Activated CD8-positive, alpha-beta T cell treated with anti-CD3 and anti-CD28 coated beads for 36 hours (primary cell): Measurements from ENCODE around the gene PDS5A. TPM values are rescaled to one million over a fixed set of nuclear protein-coding genes. Genes with fewer than 3 reads are reported as not detected.
A peak's percentile ranks its signal among the peaks of the same experiment; 100 is the strongest.

ENCODE experiments used
- ATAC-seq: fragments of 200-7000 bp; cut with Tn5 transposase; one replicate; pipeline ENCODE4 v1.10.0; 2021; ENCODE audit warnings: mild to moderate bottlenecking, moderate library complexity
- CTCF ChIA-PET: fragments of 350-600 bp; sonication (Branson Sonifier 250); formaldehyde crosslinking; loops from one replicate; lab custom pipeline; 2021; ENCODE audit warnings: antibody characterized with exemption; lab: Charles Lee
- POLR2A ChIA-PET: fragments of 350-600 bp; sonication (Branson Sonifier 250); formaldehyde crosslinking; loops from one replicate; lab custom pipeline; 2021; ENCODE audit warnings: antibody characterized with exemption; lab: Charles Lee
- DNase-seq: peaks from one replicate; pipeline ENCODE4 v3.0.0-alpha.2; 2020
- H3K27ac Mint-ChIP-seq: one replicate; pipeline ENCODE4 v1.8.0; 2021; ENCODE audit warnings: mild to moderate bottlenecking, mixed read lengths
- H3K27me3 Mint-ChIP-seq: one replicate; pipeline ENCODE4 v1.8.0; 2021; ENCODE audit warnings: mixed read lengths
- H3K36me3 Mint-ChIP-seq: one replicate; pipeline ENCODE4 v1.8.0; 2021; ENCODE audit warnings: low read depth, mixed read lengths
- H3K4me1 Mint-ChIP-seq: one replicate; pipeline ENCODE4 v1.8.0; 2021; ENCODE audit warnings: low read depth, mixed read lengths
- H3K4me3 Mint-ChIP-seq: one replicate; pipeline ENCODE4 v1.8.0; 2021; ENCODE audit warnings: mild to moderate bottlenecking, moderate library complexity, mixed read lengths
- H3K9me3 Mint-ChIP-seq: one replicate; pipeline ENCODE4 v1.8.0; 2021; ENCODE audit warnings: mixed read lengths
- intact Hi-C: fragments of 100-400 bp; cut with micrococcal nuclease; formaldehyde crosslinking; loops from one replicate; pipeline ENCODE4 v1.10.0; 2022
- total RNA-seq, 2 experiments: library from RNA; stranded (reverse); gene quantifications; one replicate each; pipeline ENCODE4 v1.2.3, GENCODE V29; 2021
- TF ChIP-seq, protein P1 (sequence below): fragments of 200-600 bp; IDR thresholded peaks from one replicate; pipeline ENCODE4 v1.8.0; 2022; ENCODE audit warnings: antibody characterized with exemption, mild to moderate bottlenecking

PDS5A gene
- total RNA-seq, 2 experiments from 2014 or later, result 105 to 106 TPM

DNA sequence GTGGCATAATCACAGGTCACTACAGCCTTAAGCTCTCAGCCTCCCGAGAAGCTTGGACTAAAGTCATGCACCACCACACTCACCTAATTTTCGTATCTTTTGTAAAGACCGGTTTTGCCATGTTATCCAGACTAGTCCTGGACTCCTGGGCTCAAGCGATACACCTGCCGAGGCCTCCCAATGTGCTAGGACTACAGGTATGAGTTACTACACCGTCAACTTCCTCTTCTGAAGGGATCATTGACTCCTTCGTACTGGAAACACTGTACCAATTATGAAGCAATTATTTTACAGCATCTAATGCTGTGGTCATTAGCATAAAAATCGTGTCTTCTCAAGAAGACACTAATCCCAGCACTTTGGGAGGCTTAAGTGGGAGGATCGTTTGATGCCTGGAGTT is 35.2 kb downstream of the PDS5A start:
- peaks cover 16% of the 10 kb centered on the region for H3K36me3 Mint-ChIP-seq
- no peaks in the 10 kb centered on the region for H3K9me3 Mint-ChIP-seq
- no peak for DNase-seq
- ChIA-PET CTCF (interaction anchor here (1.0 kb wide), 1 partner anchor 36 kb away, joined by 3 read pairs; no protein-coding TSS in a partner anchor), POLR2A (interaction anchor here (1.4 to 1.6 kb wide), 2 partner anchors 10 to 21 kb away, joined by 4 to 5 read pairs; no protein-coding TSS in a partner anchor)
- intact Hi-C loops, result no loop called here
- no peaks in the 10 kb centered on the region for H3K27me3 Mint-ChIP-seq
- TF ChIP-seq, protein P1, sequence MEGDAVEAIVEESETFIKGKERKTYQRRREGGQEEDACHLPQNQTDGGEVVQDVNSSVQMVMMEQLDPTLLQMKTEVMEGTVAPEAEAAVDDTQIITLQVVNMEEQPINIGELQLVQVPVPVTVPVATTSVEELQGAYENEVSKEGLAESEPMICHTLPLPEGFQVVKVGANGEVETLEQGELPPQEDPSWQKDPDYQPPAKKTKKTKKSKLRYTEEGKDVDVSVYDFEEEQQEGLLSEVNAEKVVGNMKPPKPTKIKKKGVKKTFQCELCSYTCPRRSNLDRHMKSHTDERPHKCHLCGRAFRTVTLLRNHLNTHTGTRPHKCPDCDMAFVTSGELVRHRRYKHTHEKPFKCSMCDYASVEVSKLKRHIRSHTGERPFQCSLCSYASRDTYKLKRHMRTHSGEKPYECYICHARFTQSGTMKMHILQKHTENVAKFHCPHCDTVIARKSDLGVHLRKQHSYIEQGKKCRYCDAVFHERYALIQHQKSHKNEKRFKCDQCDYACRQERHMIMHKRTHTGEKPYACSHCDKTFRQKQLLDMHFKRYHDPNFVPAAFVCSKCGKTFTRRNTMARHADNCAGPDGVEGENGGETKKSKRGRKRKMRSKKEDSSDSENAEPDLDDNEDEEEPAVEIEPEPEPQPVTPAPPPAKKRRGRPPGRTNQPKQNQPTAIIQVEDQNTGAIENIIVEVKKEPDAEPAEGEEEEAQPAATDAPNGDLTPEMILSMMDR, result no peak
- H3K4me1 Mint-ChIP-seq, result peaks cover 55% of the 10 kb centered on the region
- no peak overlapping the region for H3K4me3 Mint-ChIP-seq
- no peak for ATAC-seq
- H3K27ac Mint-ChIP-seq, result peak overlapping the region; percentile 32

DNA sequence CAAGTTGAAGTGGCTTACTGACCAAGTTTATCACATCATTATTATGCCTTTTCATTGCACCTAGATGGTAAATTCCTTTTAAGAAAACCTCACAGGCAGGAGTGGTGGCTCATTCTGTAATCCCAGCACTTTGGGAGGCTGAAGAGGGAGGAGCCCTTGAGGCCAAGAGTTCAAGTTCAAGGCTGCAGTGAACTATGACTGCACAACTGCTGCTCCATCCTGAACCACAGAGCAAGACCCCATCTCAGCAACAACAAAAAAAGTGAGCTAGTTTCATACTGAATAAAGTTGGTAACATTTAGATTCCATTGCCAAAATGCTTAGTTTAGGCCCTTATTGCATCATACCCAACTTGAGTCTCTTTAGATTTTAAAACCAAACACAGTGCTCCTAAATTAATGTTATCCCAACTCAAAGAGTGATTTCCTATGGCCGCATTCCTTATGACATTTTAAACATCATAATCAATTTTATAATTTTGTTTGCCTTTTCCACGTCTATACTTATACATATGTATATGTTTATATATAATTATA is 36.0 kb downstream of the PDS5A start:
- ChIA-PET CTCF (interaction anchor here (1.0 kb wide), 1 partner anchor 37 kb away, joined by 3 read pairs; no protein-coding TSS in a partner anchor), POLR2A (interaction anchor here (1.4 to 1.6 kb wide), 2 partner anchors 9 to 22 kb away, joined by 4 to 5 read pairs; no protein-coding TSS in a partner anchor)
- peaks cover 18% of the 10 kb centered on the region for H3K36me3 Mint-ChIP-seq
- peaks cover 53% of the 10 kb centered on the region for H3K4me1 Mint-ChIP-seq
- H3K4me3 Mint-ChIP-seq, result no peak overlapping the region
- no peak for ATAC-seq
- no peak for DNase-seq
- TF ChIP-seq, protein P1, result no peak
- H3K27ac Mint-ChIP-seq, result peak overlapping the region; percentile 15
- H3K27me3 Mint-ChIP-seq, result no peaks in the 10 kb centered on the region
- no peaks in the 10 kb centered on the region for H3K9me3 Mint-ChIP-seq
- intact Hi-C loops, result no loop called here

- Mint-ChIP-seq H3K27ac (peak overlapping the region; percentile 63), H3K27me3 (no peaks in the 10 kb centered on the region), H3K4me1 (peaks cover 71% of the 10 kb centered on the region), H3K36me3 (peaks cover 34% of the 10 kb centered on the region), H3K9me3 (peaks cover 2% of the 10 kb centered on the region), H3K4me3 (no peak overlapping the region)
- ATAC-seq, result peak; percentile 66
- ChIA-PET CTCF (interaction anchor here (1.0 kb wide), 1 partner anchor 960 kb away, joined by 3 read pairs; no protein-coding TSS in a partner anchor), POLR2A (interaction anchor here (1.8 kb wide), 1 partner anchor 32 kb away, joined by 5 read pairs; no protein-coding TSS in a partner anchor)
- peak; percentile 19 for DNase-seq
- TF ChIP-seq, protein P1, result no peak
- intact Hi-C loops, result no loop called here
Measured at GRCh38 chr4:39937683-39938268, 39.9 kb downstream of the PDS5A start.

- TF ChIP-seq, protein P1, result no peak
- no peaks in the 10 kb centered on the region for H3K27me3 Mint-ChIP-seq
- H3K36me3 Mint-ChIP-seq, result peaks cover 30% of the 10 kb centered on the region
- peaks cover 72% of the 10 kb centered on the region for H3K4me1 Mint-ChIP-seq
- no peak overlapping the region for H3K4me3 Mint-ChIP-seq
- H3K9me3 Mint-ChIP-seq, result peaks cover 2% of the 10 kb centered on the region
- peak overlapping the region; percentile 64 for H3K27ac Mint-ChIP-seq
- DNase-seq (no peak), ATAC-seq (no peak)
- ChIA-PET POLR2A (interaction anchor here (0.6 to 1.8 kb wide), 3 partner anchors 12 to 261 kb away, joined by 3 to 5 read pairs (median 3); no protein-coding TSS in a partner anchor), CTCF (interaction anchor here (1.2 kb wide), 1 partner anchor 467 kb away, joined by 3 read pairs; no protein-coding TSS in a partner anchor)
- intact Hi-C loops, result no loop called here
Measured at GRCh38 chr4:39936565-39937418, 40.9 kb downstream of the PDS5A start.
